ENCODE data around the gene ZBTB47. TPM values are rescaled to one million over a fixed set of nuclear protein-coding genes. Genes with fewer than 3 reads are reported as not detected.

The ZBTB47 gene
- total RNA-seq, 4 donors from 2014 or later = 5.0 to 34.3 (median 10.3) TPM

- no peaks in the 10 kb centered on the region for H3K9me3 ChIP-seq
- no peaks in the 10 kb centered on the region for H3K27me3 ChIP-seq
- H3K36me3 ChIP-seq = no peaks in the 10 kb centered on the region
- WGBS, 2 donors = 42 to 55% methylated on average over 3 to 5 of the region's 6 CpGs
- H3K27ac ChIP-seq = no peak overlapping the region
- no peaks in the 10 kb centered on the region for H3K4me1 ChIP-seq
- TF ChIP-seq POLR2A (IDR thresholded peaks at IDR 0.05) (no peak), CTCF (IDR thresholded peaks at IDR 0.05) (no peak)
- intact Hi-C loops (cut with DNase I) = no loop called here
- H3K4me3 ChIP-seq = no peak overlapping the region
- DNase-seq = no peak
Observed at GRCh38 chr3:42711491-42712343, 58.2 kb downstream of the ZBTB47 start.

- no peak overlapping the region for H3K4me3 ChIP-seq
- WGBS, 2 donors = 93 to 95% methylated on average over 3 to 4 of the region's 4 CpGs
- H3K36me3 ChIP-seq = no peaks in the 10 kb centered on the region
- no peaks in the 10 kb centered on the region for H3K4me1 ChIP-seq
- intact Hi-C loops (cut with DNase I) = no loop called here
- DNase-seq = no peak
- H3K27me3 ChIP-seq = no peaks in the 10 kb centered on the region
- H3K27ac ChIP-seq = no peak overlapping the region
- H3K9me3 ChIP-seq = no peaks in the 10 kb centered on the region
- TF ChIP-seq POLR2A (IDR thresholded peaks at IDR 0.05) = no peak
- no peak for TF ChIP-seq CTCF (IDR thresholded peaks at IDR 0.05)
Observed at GRCh38 chr3:42712344-42712648, 58.8 kb downstream of the ZBTB47 start.

GRCh38 chr3:42712688-42713372 is 59.3 kb downstream of the ZBTB47 start:
- Histone ChIP-seq H3K4me3 (no peak overlapping the region), H3K27ac (no peak overlapping the region), H3K27me3 (no peaks in the 10 kb centered on the region), H3K9me3 (no peaks in the 10 kb centered on the region), H3K4me1 (no peaks in the 10 kb centered on the region), H3K36me3 (no peaks in the 10 kb centered on the region)
- 33 to 81% methylated on average over 1 to 3 of the region's 5 CpGs for WGBS, 2 donors
- TF ChIP-seq CTCF (IDR thresholded peaks at IDR 0.05) (no peak), POLR2A (IDR thresholded peaks at IDR 0.05) (no peak)
- intact Hi-C loops (cut with DNase I) = no loop called here
- DNase-seq = no peak

GRCh38 chr3:42713747-42714146 is 60.2 kb downstream of the ZBTB47 start:
- Histone ChIP-seq H3K4me3 (no peak overlapping the region), H3K4me1 (no peaks in the 10 kb centered on the region), H3K27ac (no peak overlapping the region), H3K36me3 (no peaks in the 10 kb centered on the region), H3K27me3 (no peaks in the 10 kb centered on the region), H3K9me3 (no peaks in the 10 kb centered on the region)
- intact Hi-C loops (cut with DNase I) = no loop called here
- WGBS, 2 donors = 92 to 100% methylated on average over 2 of the region's 2 CpGs
- DNase-seq = no peak
- no peak for TF ChIP-seq POLR2A (IDR thresholded peaks at IDR 0.05)
- no peak for TF ChIP-seq CTCF (IDR thresholded peaks at IDR 0.05)

GRCh38 chr3:42714171-42714852 is 60.8 kb downstream of the ZBTB47 start:
- no peak for DNase-seq
- Histone ChIP-seq H3K4me1 (no peaks in the 10 kb centered on the region), H3K27ac (no peak overlapping the region)

More at GRCh38 chr3:42714171-42714852, 60.8 kb downstream of the ZBTB47 start:
- no peaks in the 10 kb centered on the region for H3K36me3 ChIP-seq
- intact Hi-C loops (cut with DNase I) = no loop called here
- TF ChIP-seq POLR2A (IDR thresholded peaks at IDR 0.05) = no peak
- no peak for TF ChIP-seq CTCF (IDR thresholded peaks at IDR 0.05)
- H3K4me3 ChIP-seq = no peak overlapping the region
- H3K27me3 ChIP-seq = no peaks in the 10 kb centered on the region
- WGBS, 2 donors = 80 to 92% methylated on average over 4 of the region's 4 CpGs
- no peaks in the 10 kb centered on the region for H3K9me3 ChIP-seq
